Vagina (tissue), 2 donors: ENCODE data around the gene ACACA. TPM values are rescaled to one million over a fixed set of nuclear protein-coding genes. Genes with fewer than 3 reads are reported as not detected.

ENCODE experiments used
- DNase-seq, 2 donors: peaks; one replicate each; pipeline ENCODE4 v3.0.0-alpha.2; 2017; ENCODE audit errors: extremely low spot score in 2 of 2
- H3K27ac ChIP-seq: fragments of 200-600 bp; sonication (generic); one replicate; pipeline ENCODE4 v1.5.1; 2019
- H3K27me3 ChIP-seq: fragments of 200-600 bp; sonication (generic); one replicate; pipeline ENCODE4 v1.5.1; 2019
- H3K36me3 ChIP-seq, 2 donors: fragments of 200-600 bp; sonication (generic); one replicate each; pipeline ENCODE4 v1.5.1; 2017 to 2019
- H3K4me1 ChIP-seq: fragments of 200-600 bp; sonication (generic); one replicate; pipeline ENCODE4 v1.5.1; 2019
- H3K4me3 ChIP-seq, 2 donors: fragments of 200-600 bp; sonication (generic); 1 replicate in 1 of 2; 2 replicates in 1 of 2; pipeline ENCODE4 v1.5.1; 2016 to 2019
- H3K9me3 ChIP-seq: fragments of 200-600 bp; sonication (generic); one replicate; pipeline ENCODE4 v1.5.1; 2019
- CTCF ChIP-seq, 3 experiments: fragments of 450-650 bp in 2 of 3; fragments of 200-600 bp in 1 of 3; sonication (generic) in 1 of 3; IDR thresholded peaks; one replicate each; pipeline ENCODE4 v1.5.1; 2017 to 2019; ENCODE audit warnings: antibody characterized with exemption in 3 of 3, mild to moderate bottlenecking in 2 of 3, moderate library complexity in 2 of 3
- POLR2A ChIP-seq, 2 donors: fragments of 450-650 bp; IDR thresholded peaks; one replicate each; pipeline ENCODE4 v1.6.1; 2017; ENCODE audit warnings: antibody characterized with exemption in 2 of 2, mild to moderate bottlenecking in 2 of 2, moderate library complexity in 2 of 2
- POLR2AphosphoS5 ChIP-seq, 2 donors: sonication (generic); formaldehyde crosslinking; IDR thresholded peaks; one replicate each; pipeline ENCODE4 v1.9.0; 2017; ENCODE audit warnings: antibody characterized with exemption in 2 of 2, mild to moderate bottlenecking in 2 of 2, low read depth in 1 of 2; ENCODE audit not compliant: insufficient read depth in 1 of 2
- intact Hi-C: fragments of 100-400 bp; cut with DNase I; formaldehyde crosslinking; loops from one replicate; pipeline ENCODE4 v1.15.1; 2023
- total RNA-seq: library from RNA; depleted of rRNA; stranded (reverse); fragments of >200 nt; gene quantifications from one replicate; pipeline ENCODE4 v1.2.3, GENCODE V29; 2016

ACACA gene
- total RNA-seq, 1 donor from 2014 or later: 44.7 TPM

GRCh38 chr17:37327341-37328090, 79.1 kb downstream of the ACACA start:
- intact Hi-C loops: no loop called here
- Histone ChIP-seq H3K27ac (no peak overlapping the region), H3K27me3 (no peaks in the 10 kb centered on the region), H3K36me3 (peaks cover 0 to 19% of the 10 kb centered on the region in 2 donors), H3K4me1 (no peaks in the 10 kb centered on the region), H3K4me3 (no peak overlapping the region), H3K9me3 (no peaks in the 10 kb centered on the region)
- no peak for TF ChIP-seq POLR2AphosphoS5 (IDR thresholded peaks at IDR 0.05; ENCODE audit: insufficient read depth in 1 of 2, low read depth in 1 of 2)
- TF ChIP-seq CTCF (IDR thresholded peaks at IDR 0.05): no peak
- TF ChIP-seq POLR2A (IDR thresholded peaks at IDR 0.05): no peak
- DNase-seq: no peak

DNA sequence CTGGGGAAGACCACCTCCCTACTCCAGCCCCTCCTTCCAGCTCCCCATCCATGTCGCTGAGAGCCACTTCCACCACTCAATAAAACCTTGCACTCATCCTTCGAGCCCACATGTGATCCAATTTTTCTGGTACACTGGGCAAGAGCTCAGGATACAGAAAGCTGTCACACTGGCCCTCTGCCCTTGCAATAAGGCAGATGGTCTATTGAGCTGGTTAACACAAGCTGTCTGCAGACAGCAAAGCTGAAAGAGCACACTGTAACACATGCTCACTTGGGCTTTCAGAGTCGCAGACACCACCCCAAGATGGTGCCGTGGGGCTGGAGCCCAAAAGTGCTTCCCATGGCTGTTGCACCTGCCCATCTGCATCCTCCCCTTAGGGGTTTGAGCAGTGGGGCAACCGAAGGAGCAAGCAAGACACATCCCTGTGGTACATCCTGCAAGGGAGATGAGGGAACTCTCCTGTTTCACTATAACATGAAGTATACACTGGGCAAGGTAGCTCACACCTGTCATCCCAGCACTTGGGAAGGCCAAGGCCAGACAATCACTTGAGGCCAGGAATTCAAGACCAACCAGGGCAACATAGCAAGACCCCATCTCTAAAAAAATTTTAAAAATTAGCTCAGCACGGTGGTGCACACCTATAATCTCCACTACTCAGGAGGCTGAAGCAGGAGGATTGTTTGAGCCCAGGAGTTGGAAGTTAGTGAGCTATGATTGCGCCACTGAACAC, 83.6 kb downstream of the ACACA start:
- TF ChIP-seq POLR2A (IDR thresholded peaks at IDR 0.05) (no peak), POLR2AphosphoS5 (IDR thresholded peaks at IDR 0.05; ENCODE audit: insufficient read depth in 1 of 2, low read depth in 1 of 2) (no peak), CTCF (IDR thresholded peaks at IDR 0.05) (no peak)
- Histone ChIP-seq H3K9me3 (no peaks in the 10 kb centered on the region), H3K36me3 (no peaks in the 10 kb centered on the region), H3K4me3 (no peak overlapping the region), H3K27me3 (no peaks in the 10 kb centered on the region), H3K4me1 (no peaks in the 10 kb centered on the region), H3K27ac (no peak overlapping the region)
- intact Hi-C loops: no loop called here
- DNase-seq: no peak

- Histone ChIP-seq H3K27ac (no peak overlapping the region), H3K27me3 (no peaks in the 10 kb centered on the region), H3K36me3 (no peaks in the 10 kb centered on the region), H3K4me1 (no peaks in the 10 kb centered on the region), H3K4me3 (no peak overlapping the region), H3K9me3 (no peaks in the 10 kb centered on the region)
- intact Hi-C loops: no loop called here
- TF ChIP-seq CTCF (IDR thresholded peaks at IDR 0.05) (no peak), POLR2AphosphoS5 (IDR thresholded peaks at IDR 0.05; ENCODE audit: insufficient read depth in 1 of 2, low read depth in 1 of 2) (no peak), POLR2A (IDR thresholded peaks at IDR 0.05) (no peak)
- DNase-seq: no peak
These were observed 84.5 kb downstream of the ACACA start for GRCh38 chr17:37322106-37322505.

DNA sequence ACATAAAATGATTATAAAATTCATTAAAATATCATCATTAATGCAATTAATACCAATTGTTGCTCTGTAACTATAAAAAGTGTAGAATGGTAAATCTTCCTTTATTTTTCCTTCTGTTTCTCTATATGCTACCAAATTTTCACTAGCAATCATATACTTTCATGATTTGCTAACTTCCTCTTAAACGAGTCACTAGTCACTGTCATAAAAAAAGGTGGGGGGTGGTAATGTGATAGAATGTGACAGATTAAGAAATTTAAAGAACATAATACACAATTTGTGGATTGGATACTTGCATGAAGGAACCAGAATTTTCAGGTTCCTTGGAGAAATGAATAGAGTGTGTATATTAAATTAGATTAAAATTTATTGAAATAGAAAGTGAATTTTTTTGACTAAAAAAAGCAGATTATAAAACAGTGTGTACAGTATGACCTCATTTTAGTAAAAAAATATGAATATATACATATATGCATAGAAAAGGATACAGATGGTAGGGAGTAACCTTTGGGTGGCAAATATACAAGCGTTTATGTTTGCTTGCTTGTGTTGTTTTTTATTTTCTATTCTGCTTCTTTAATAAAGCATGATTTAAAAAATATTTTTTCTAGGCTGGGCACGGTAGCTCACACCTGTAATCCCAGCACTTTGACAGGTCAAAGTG, 87.6 kb downstream of the ACACA start:
- Histone ChIP-seq H3K9me3 (no peaks in the 10 kb centered on the region), H3K4me3 (no peak overlapping the region), H3K27ac (no peak overlapping the region), H3K4me1 (no peaks in the 10 kb centered on the region), H3K27me3 (no peaks in the 10 kb centered on the region), H3K36me3 (no peaks in the 10 kb centered on the region)
- intact Hi-C loops: no loop called here
- no peak for TF ChIP-seq CTCF (IDR thresholded peaks at IDR 0.05)
- no peak for DNase-seq
